Neural cell (in vitro differentiated cells): Measurements from ENCODE around the gene LRRC8E.

ENCODE experiments used
- CTCF ChIP-seq: fragments of 450-650 bp; IDR thresholded peaks from 2 replicates; pipeline ENCODE4 v1.5.1; 2014; ENCODE audit warnings: antibody characterized with exemption, mild to moderate bottlenecking, moderate library complexity; ENCODE audit not compliant: poor library complexity, severe bottlenecking
- EP300 ChIP-seq: fragments of 450-650 bp; conservative IDR thresholded peaks from 2 replicates; pipeline ENCODE4 v1.6.1; 2014; ENCODE audit warnings: antibody characterized with exemption, mild to moderate bottlenecking, moderate library complexity; ENCODE audit not compliant: poor library complexity, severe bottlenecking
- EZH2 ChIP-seq: fragments of 200-600, 300-800 bp; shearing (Covaris generic), sonication (generic); IDR thresholded peaks from 2 replicates; pipeline ENCODE4 v1.6.1; 2014; ENCODE audit warnings: antibody characterized with exemption, low read length, borderline replicate concordance, mild to moderate bottlenecking; ENCODE audit not compliant: insufficient read depth, poor library complexity, severe bottlenecking
- RAD21 ChIP-seq: fragments of 450-650 bp; conservative IDR thresholded peaks from 2 replicates; pipeline ENCODE4 v1.6.1; 2014; ENCODE audit warnings: antibody characterized with exemption, mild to moderate bottlenecking, moderate library complexity
- SMC3 ChIP-seq: fragments of 450-650 bp; conservative IDR thresholded peaks from 2 replicates; pipeline ENCODE4 v1.6.1; 2014; ENCODE audit warnings: antibody characterized with exemption, mild to moderate bottlenecking, moderate library complexity; ENCODE audit not compliant: poor library complexity
- TAF1 ChIP-seq: IDR thresholded peaks from 2 replicates; pipeline ENCODE4 v1.6.1; 2012; ENCODE audit warnings: low read depth

GRCh38 chr19:7850945-7851622 is 37.2 kb upstream of the LRRC8E start:
- TF ChIP-seq CTCF (no peak), SMC3 (no peak), EZH2 (no peak), EP300 (no peak), TAF1 (no peak), RAD21 (no peak)
